ENCODE data around the gene CTTNBP2NL.
"Not testable (repeated sequence)": the region's sequence is repeated elsewhere in the genome, so short reads cannot be mapped to it uniquely, and the experiment has no call there.

The CTTNBP2NL gene

DNA sequence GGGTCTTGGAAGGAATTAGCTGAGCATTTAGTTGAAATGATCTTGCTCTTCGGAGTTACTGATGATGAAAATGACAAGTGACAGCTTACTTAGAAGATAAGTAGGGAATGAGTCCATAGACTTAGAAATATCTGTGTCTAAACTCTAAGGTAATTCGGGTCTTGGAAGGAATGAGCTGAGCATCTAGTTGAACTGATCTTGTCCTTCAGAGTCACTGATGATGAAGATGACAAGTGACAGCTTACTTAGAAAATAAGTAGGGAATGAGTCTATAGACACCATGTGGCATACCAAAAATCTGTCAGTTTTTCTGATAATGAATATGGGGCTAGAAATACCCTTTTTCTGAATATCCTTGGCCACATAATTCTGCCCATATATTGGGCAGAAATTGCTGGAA lies 14.7 kb downstream of the CTTNBP2NL start:
- in situ Hi-C loops (cut with HindIII; ENCODE audit: low pct_unique_long_range_greater_than_20kb, low sequenced_read_pairs): no loop called here

GRCh38 chr1:112417271-112417670 lies 21.3 kb downstream of the CTTNBP2NL start:
- no peak for TF ChIP-seq JUND (IDR thresholded peaks at IDR 0.05; ENCODE audit: low read depth)
- in situ Hi-C loops (cut with HindIII; ENCODE audit: low pct_unique_long_range_greater_than_20kb, low sequenced_read_pairs): no loop called here

More for the DNA sequence above, 14.7 kb downstream of the CTTNBP2NL start:
- TF ChIP-seq JUND (IDR thresholded peaks at IDR 0.05; ENCODE audit: low read depth): no peak
- DNase-seq (ENCODE audit: low read depth in 1 of 2, low spot score in 1 of 2): no peak

GRCh38 chr1:112418099-112418892 lies 22.3 kb downstream of the CTTNBP2NL start:
- in situ Hi-C loops (cut with HindIII; ENCODE audit: low pct_unique_long_range_greater_than_20kb, low sequenced_read_pairs): no loop called here

More at GRCh38 chr1:112417271-112417670, 21.3 kb downstream of the CTTNBP2NL start:
- no peak for DNase-seq (ENCODE audit: low read depth in 1 of 2, low spot score in 1 of 2)

DNA sequence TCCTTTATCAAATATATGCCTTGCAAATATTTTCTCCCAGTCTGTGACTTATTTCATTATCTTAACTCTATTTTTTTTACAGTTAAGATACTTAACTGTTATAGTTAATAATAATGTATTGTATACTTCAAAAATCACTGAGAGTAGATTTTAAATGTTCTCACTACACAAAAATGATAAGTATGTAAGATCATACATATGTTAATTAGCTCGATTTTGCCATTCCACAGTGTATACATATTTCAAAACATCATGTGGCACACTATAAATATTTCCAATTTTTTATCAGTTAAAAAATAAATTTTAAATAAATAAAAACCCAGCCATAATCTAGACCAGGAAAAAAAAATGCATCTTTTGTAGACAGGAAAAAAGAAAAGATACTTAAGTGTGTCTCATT lies 27.2 kb downstream of the CTTNBP2NL start:
- no peak for DNase-seq (ENCODE audit: low read depth in 1 of 2, low spot score in 1 of 2)
- in situ Hi-C loops (cut with HindIII; ENCODE audit: low pct_unique_long_range_greater_than_20kb, low sequenced_read_pairs): no loop called here
- no peak for TF ChIP-seq JUND (IDR thresholded peaks at IDR 0.05; ENCODE audit: low read depth)

More at GRCh38 chr1:112418099-112418892, 22.3 kb downstream of the CTTNBP2NL start:
- no peak for TF ChIP-seq JUND (IDR thresholded peaks at IDR 0.05; ENCODE audit: low read depth)
- DNase-seq (ENCODE audit: low read depth in 1 of 2, low spot score in 1 of 2): no peak

- in situ Hi-C loops (cut with HindIII; ENCODE audit: low pct_unique_long_range_greater_than_20kb, low sequenced_read_pairs); DNase-seq (ENCODE audit: low read depth in 1 of 2, low spot score in 1 of 2): not testable (repeated sequence)
Measured at GRCh38 chr1:112423666-112424065, 27.7 kb downstream of the CTTNBP2NL start.

DNA sequence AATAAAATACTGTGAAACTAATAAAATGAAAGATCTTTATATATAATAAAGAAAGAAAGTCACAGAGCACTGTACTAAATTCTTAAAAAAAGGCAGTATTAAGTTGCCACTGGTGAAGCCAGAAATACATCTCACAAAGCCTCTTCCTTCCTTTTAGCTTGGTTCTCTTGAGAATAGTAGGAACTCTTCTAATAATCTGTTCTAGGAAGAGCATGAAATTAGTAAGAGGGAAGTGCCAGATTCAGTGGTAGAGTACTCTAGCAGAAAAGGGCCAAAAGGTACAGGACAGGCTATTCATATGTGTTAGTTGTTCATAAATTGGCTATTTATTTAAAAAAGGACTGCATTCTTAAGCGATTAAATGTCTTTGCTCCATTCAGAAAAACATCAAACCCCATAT lies 33.7 kb downstream of the CTTNBP2NL start:
- no peak for DNase-seq (ENCODE audit: low read depth in 1 of 2, low spot score in 1 of 2)
- in situ Hi-C loops (cut with HindIII; ENCODE audit: low pct_unique_long_range_greater_than_20kb, low sequenced_read_pairs): no loop called here
- TF ChIP-seq JUND (IDR thresholded peaks at IDR 0.05; ENCODE audit: low read depth): no peak

DNA sequence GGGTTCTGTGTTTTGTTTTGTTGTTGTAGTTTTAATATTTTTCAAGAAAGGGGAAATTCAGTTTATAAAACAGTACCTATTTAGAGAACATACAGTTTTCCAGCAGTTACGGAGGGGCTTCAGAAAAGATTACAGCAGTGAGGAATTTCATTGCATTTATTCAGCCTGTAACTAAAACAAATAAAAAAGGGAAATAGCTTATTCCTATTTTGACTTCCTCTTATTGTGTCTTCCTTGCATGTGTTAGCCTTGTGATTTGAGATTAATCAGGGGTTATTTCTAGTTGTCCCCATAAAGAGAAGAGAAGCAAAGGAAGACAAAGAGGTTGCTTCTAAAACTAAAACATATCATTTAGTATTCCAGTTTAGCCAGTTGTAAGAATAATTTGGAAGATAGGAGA lies 35.0 kb downstream of the CTTNBP2NL start:
- no peak for DNase-seq (ENCODE audit: low read depth in 1 of 2, low spot score in 1 of 2)
- in situ Hi-C loops (cut with HindIII; ENCODE audit: low pct_unique_long_range_greater_than_20kb, low sequenced_read_pairs): no loop called here
- no peak for TF ChIP-seq JUND (IDR thresholded peaks at IDR 0.05; ENCODE audit: low read depth)

GRCh38 chr1:112435448-112435847 lies 39.4 kb downstream of the CTTNBP2NL start:
- in situ Hi-C loops (cut with HindIII; ENCODE audit: low pct_unique_long_range_greater_than_20kb, low sequenced_read_pairs): no loop called here
- no peak for DNase-seq (ENCODE audit: low read depth in 1 of 2, low spot score in 1 of 2)
- TF ChIP-seq JUND (IDR thresholded peaks at IDR 0.05; ENCODE audit: low read depth): no peak

- TF ChIP-seq JUND (IDR thresholded peaks at IDR 0.05; ENCODE audit: low read depth): no peak
- DNase-seq (ENCODE audit: low read depth in 1 of 2, low spot score in 1 of 2): no peak
- in situ Hi-C loops (cut with HindIII; ENCODE audit: low pct_unique_long_range_greater_than_20kb, low sequenced_read_pairs): no loop called here
Measured at GRCh38 chr1:112436384-112437156, 40.6 kb downstream of the CTTNBP2NL start.

- DNase-seq (ENCODE audit: low read depth in 1 of 2, low spot score in 1 of 2); in situ Hi-C loops (cut with HindIII; ENCODE audit: low pct_unique_long_range_greater_than_20kb, low sequenced_read_pairs): not testable (repeated sequence)
Measured at GRCh38 chr1:112438156-112438555, 42.1 kb downstream of the CTTNBP2NL start.

DNA sequence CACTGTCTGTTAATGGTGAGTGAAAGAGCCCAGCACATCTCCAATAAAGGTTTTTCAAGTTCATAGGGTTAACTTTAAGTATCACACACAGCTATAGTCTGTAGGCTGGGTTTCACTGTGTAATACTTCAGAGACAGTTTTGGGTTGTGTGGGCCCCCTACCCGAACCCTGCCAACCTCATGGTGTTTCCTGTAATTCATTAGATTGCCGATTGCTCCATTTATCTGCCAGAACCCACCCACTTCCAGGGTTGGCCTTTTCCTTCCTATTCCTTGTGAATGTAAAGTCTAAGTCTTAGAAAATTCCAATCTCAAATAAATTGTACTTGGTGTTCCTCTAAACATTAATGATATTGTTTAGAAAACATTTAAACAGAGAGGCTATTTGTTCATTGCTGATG lies 43.6 kb downstream of the CTTNBP2NL start:
- no peak for TF ChIP-seq JUND (IDR thresholded peaks at IDR 0.05; ENCODE audit: low read depth)
- in situ Hi-C loops (cut with HindIII; ENCODE audit: low pct_unique_long_range_greater_than_20kb, low sequenced_read_pairs): no loop called here
- no peak for DNase-seq (ENCODE audit: low read depth in 1 of 2, low spot score in 1 of 2)

DNA sequence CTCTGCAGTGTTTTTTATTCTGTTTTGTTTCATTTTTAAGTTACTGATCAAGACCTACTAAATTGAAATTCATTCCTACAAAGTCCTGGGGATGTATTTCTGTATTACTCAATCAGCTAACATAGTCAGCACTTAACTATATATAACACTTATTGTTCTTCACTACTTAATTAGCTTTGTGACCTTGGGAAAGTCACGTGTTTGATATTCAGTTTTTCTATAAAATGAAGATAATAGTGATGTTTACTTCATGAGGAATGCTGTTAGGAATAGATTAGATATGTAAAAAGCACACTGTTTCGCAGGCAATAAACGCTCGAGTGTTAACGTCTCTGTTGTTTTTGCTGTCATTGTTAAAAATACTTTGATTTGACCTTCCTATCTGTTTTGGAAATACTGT lies 44.6 kb downstream of the CTTNBP2NL start:
- in situ Hi-C loops (cut with HindIII; ENCODE audit: low pct_unique_long_range_greater_than_20kb, low sequenced_read_pairs): no loop called here
- TF ChIP-seq JUND (IDR thresholded peaks at IDR 0.05; ENCODE audit: low read depth): no peak
- DNase-seq (ENCODE audit: low read depth in 1 of 2, low spot score in 1 of 2): no peak

GRCh38 chr1:112444269-112444668 lies 48.3 kb downstream of the CTTNBP2NL start:
- DNase-seq (ENCODE audit: low read depth in 1 of 2, low spot score in 1 of 2): no peak
- in situ Hi-C loops (cut with HindIII; ENCODE audit: low pct_unique_long_range_greater_than_20kb, low sequenced_read_pairs): no loop called here
- no peak for TF ChIP-seq JUND (IDR thresholded peaks at IDR 0.05; ENCODE audit: low read depth)

All from T47D (cell line).